GM18858 (cell line): ENCODE results near the gene CYP24A1.
"Not testable (repeated sequence)": the region's sequence is repeated elsewhere in the genome, so short reads cannot be mapped to it uniquely, and the experiment has no call there.

Source experiments
- ATAC-seq: cut with Tn5 transposase; IDR thresholded peaks from one replicate; pipeline ENCODE4 v1.9.1; 2021; ENCODE audit not compliant: unreplicated experiment

CYP24A1 gene

DNA sequence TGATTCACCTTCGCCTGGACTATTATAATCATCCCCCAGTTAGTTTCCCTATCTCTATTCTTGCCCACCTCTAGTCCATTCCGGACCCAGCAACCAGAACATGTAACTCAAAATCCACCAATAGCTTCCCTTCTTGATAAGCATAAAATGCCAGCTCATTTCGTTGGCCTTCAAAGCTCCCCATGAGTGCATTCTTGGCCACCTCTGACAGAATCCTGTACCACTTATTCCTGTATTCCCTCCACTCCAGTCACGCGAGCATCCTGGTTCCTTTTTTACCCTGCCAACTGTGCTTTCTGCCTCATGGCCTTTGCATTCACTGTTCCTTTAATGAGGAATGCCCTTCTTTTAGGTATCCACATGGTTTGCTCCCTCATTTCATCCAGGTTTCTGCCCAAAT, 36.7 kb downstream of the CYP24A1 start:
- ATAC-seq, result no peak

DNA sequence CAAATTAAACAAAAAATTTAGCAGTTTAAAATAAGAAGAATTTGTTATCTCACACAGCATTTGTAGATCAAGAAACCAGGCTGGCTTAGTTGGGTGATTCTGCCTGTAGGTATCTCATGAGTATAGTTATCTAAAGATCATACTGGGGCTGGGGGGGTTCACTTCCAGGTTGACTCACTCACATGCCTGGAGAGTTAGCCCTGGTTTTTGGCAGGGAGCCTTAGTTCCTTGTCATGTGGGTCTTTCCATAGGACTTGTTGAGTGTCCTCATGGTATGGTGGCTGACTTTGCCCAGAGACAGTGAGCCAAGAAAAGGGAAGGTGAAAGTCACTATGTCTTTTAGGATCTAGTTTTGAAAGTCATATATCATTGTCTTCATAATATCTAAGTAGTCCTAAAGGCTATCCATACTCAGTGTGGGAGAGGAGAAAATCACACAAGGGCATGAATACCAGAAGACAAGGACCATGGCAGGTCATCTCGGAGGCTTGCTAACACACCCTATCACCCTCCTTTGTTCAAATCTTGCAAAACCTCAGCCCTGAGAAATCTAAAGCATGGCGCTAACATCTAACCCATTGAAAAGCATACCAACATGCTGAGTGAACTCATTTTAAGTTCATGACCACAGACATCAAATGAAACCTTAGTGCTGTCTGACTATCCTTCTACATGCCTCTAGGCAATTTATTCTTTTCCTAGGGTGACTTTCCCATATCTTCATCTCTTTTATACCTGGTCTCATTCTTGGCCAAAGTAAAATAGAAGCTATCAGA, 39.2 kb downstream of the CYP24A1 start:
- no peak for ATAC-seq

DNA sequence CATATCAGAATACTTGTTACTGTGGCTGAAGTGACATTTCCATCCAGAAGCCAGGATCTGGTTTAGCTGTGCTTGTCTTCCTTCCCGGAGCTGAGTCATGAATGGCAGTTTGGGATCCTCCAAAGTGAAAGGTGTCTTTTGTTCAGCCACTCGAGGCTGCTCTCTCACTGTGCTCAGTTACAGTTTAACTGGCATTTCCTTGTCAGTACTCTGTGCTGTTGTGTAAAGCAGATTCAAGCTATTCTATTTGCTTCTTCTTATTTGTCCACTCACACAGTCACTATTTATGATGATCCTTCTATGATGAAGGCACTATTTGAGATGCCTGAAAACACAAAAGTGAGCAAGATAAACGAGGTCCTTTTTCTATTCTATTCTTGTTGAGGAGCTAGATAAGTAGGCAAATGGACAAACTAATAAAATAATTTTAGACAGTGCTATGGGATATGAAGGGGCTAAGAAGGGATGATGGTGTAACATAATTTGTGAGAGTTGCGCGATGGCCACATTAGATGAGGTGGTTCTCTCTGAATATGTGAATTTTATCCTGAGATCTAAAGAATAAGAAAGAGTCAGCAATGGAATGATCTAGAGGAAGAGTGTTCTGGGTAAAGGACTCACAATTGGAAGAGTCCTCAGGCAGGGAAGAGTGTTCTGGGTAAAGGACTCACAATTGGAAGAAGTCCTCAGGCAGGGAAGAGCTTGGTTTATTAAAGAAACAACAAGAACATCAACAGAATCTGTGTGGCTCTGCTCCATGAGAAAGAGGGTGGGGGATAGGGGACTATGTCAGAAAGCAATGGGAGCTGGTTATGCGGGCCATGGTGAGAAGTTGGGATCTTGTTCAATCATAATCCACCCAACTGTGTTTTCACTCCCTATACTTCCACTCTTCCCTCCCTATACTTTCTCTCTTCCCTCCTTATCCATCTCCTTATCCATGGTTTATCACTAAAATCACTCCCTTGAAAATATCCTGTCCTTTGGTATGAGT, 40.1 kb downstream of the CYP24A1 start:
- no peak for ATAC-seq

DNA sequence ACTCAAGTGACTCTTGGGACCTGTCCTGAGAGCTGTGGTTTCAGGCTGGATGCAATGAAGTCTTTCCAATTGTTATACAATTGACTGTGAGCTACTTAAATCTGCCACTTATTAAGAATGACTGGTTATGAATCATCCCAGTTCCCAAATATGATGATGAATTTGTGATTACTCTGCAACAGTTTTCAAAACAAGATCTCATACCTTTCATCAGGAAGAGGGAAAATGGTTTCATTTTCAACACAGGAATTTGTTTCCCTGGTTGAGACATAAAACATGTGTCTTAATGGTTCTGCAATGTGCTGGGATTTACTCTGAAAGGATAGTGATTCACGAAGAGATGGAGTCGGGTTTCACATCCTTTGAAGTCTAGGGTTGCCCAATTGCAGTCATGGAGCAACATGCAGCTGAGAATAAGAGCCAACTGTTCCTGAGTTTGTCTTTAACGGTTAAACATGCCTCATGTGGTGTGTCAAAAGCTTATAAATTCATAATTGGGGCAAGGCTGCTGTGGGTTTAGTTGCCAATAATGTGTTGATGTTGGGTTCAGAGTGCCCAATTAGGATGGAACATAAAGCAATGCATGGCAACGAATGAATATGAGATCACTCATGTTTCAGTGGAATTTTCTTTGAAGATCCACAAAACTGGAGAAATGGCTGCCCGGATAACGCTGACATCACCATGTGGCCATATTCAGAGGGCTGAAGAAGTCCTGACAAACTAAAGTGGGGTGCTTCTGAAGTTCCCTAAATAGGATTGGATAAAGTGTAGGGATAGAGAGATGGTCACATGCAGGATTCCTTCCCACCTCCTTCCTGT, 41.0 kb downstream of the CYP24A1 start:
- ATAC-seq, result no peak

DNA sequence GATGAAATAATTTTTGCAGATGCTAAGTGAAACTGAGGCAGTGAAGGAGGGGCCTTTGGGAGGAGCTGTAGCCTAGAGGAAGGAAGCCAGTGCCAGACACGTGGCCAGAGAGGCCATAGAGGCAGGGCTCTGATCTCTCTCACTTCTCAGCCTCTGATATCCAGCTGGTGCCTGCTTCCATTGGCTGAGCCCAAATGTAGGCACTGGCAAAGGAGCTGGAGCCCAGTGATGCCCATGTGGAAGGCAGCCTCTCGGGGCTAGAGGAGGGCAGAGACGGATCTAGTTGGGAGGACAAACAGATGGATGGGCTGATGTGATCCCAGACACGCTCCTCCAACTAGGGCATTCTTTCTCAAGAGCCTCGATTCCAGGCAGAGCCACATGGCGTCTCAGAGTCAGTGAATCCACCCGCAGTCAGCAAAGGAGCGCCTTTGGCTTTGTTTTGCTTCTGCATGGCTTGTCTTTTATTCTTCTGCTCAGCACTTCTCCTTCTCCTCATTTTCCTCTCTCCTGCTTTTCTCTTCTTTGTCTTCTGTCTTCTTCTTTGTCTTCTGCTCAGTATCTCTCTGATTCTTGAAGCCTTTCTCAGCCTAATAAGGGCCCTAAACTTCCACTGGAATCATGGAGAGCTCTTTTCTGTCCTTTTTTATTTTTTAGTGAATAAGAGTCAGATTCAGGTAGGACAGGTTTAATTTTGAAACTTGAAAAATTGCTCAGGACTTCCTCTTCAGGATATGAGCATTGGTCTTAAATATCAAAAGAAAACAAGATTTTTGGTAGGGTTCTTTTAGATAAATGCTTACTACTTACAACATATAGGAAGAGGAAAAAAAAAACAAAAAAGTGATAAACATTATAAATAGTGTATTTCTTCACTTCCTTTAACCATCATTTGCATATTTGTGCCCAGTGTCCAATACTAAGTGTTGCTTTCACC, 41.8 kb downstream of the CYP24A1 start:
- no peak for ATAC-seq

DNA sequence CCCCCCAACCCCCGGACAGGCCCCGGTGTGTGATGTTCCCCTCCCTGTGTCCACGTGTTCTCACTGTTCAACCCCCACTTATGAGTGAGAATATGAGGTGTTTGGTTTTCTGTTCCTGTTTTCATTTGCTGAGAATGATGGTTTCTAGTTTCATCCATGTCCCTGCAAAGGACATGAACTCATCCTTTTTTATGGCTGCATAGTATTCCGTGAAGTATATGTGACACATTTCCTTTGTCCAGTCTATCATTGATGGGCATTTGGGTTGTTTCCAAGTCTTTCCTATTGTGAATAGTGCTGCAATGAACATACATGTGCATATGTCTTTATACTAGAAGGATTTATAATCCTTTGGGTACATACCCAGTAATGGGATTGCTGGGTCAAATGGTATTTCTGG, 42.7 kb downstream of the CYP24A1 start:
- not testable (repeated sequence) for ATAC-seq

DNA sequence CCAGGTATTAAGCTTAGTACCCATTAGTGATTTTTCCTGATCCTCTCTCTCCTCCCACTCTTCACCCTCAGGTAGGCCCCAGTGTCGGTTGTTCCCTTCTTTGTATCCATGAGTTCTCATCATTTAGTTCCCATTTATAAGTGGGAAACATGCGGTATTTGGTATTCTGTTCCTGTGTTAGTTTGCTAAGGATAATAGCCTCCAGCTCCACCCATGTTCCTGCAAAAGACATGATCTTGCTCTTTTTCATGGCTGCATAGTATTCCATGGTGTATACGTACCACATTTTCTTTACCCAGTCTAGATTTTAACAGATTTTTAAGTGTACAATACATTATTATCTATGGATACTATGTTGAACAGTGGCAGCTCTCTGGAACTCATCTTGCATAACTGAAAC, 44.4 kb downstream of the CYP24A1 start:
- ATAC-seq, result no peak

DNA sequence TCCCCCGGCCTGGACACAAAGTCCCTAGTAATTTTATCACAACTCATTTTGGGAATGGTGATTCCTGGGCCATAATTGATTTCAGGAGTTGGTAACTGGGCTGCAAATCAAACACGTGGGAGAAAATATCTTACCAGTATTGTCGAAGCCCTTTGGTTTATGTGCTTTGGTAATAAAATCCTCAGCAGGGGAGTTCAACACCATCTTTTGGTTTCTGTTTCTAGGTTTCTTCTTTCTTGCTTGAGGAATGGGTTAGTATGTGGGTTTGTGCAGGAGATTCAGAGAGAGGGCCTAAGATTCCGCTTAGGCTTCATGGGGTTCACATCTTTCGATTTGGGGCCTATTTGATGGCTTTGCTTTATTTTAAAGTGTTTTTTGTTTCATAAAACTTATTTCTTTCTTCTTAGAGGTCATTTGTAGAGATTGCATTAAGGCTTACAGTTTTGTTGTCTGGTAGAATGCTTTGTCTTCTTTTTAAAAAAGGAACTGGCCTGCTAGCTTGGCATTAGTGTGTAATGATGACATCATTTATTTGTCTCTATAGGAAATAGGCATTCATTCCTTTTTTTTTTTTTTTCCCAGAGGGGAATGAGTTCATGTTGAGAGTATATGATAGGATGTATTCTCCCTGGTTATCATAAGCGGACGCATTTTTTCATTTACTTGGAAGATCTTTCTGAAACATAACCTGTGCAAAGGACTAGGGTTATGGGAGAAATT, 45.8 kb downstream of the CYP24A1 start:
- no peak for ATAC-seq

DNA sequence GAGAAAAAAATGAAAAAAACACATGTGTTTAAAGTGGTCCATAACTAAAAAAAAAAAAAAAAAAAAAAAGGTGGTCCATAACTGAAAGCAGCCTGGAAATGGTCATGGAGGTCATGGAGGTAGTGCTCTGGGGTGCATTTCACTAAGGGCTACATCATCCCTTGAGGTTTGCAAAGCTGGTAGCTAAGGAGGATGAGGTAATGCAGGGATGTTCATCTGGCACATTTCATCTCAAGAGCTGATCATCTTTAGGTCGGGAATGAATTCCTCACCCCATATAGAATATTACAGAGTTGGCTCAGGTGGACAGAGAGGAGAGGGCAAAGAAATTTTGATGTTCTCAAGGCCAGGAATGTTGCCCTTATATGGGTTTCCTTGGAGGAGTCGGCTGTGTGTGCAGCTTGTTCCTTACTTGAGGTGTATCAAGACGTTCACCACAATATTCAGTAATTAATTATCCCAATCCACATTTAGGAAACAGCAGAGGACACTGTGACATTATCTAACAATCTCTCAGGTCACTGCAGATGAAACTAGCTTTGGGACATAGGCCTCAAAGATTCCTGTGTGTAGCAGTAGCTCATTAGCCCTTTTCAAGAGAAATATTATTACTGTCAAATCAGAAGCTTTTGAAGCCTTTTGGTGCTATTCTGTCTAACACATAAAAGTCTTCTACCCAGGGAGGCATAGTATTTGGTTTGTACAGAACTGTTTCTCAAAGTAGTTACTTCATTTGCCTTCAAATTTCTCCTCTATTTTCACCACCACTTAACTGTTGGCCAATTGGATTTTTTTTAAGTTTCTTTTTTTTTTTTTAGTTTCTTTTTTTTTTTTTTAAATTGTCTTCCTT, 46.8 kb downstream of the CYP24A1 start:
- no peak for ATAC-seq

DNA sequence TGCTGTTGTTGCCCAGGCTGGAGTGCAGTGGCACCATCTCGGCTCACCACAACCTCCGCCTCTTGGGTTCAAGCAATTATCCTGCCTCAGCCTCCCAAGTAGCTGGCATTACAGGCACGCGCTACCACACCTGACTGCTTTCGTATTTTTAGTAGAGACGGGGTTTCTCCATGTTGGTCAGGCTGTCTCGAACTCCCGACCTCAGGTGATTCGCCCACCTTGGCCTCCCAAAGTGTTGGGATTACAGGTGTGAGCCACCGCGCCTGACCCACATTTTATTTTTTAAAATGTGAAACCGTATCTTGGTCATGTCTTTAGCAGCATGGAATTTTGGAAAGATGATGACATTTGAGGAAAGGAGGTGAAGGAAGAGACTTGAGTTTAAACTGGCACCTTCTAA, 47.5 kb downstream of the CYP24A1 start:
- ATAC-seq, result not testable (repeated sequence)

DNA sequence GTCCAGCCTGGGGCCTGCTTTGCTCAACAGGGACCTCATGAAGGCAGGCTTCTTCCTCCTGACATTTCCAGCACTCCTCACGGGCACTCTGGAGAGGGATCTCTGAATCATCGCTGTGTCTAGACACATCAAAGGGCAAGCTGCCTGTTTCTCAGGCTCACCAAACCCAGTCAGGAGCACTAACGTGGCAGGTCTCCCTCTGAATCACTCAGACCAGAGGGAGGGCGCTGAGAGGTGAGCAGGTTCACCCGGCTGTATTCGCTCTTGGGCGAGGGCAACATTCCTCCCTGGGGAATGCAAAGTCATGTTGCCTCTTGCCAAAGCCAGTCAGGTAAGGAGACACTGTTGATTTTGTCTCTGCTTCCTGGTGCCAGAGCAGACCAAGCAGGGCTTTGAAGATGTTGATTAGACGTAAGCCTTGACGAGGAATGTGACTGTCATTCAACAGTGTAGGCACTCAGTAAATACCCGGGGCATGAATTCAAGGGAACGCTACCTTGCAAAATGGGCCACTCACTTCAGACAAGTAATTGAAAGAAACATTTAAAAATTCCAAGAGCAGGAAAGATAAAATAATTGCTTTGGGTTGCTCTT, 50.1 kb downstream of the CYP24A1 start:
- ATAC-seq, result no peak

DNA sequence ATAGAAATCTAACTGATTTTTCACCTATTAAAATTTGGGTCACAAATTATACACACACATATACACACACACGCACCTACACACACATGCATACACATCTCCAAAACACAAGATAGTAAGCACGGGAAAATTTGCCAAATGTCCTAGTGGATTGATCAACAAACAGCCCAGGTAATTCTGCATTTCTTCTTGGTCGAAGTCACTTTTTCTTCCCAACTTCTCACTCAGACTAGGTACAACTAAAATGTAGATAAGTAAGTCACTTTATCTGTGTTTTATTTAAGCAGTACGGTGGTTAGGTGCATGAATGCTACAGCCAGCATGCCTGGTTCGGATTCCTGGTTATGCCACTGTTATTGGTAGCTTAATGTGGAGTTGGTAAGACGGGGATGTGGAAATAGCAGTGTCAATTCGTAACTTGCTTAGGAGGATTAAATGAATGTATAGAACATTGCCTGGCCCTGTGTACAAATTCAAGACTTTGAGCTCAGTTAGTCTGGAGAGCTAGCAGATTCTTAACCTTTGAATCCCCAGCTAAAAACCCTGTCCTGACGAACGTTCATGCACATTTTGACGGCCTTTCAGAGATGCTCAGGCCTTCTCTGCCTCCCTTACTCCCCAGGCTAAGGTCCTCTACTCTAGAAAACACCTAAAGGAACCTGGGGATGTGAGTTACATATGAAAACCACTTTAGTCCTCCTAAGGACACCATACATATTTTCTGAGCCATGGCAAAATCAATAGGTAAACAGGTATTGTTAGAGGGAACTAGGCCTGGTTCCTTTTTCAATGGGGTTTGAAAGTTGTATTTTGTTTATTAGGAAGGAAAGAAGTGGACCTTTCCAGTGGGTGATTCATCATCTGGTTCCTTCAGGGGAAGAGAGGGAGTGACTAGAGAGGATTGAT, 50.9 kb downstream of the CYP24A1 start:
- no peak for ATAC-seq

DNA sequence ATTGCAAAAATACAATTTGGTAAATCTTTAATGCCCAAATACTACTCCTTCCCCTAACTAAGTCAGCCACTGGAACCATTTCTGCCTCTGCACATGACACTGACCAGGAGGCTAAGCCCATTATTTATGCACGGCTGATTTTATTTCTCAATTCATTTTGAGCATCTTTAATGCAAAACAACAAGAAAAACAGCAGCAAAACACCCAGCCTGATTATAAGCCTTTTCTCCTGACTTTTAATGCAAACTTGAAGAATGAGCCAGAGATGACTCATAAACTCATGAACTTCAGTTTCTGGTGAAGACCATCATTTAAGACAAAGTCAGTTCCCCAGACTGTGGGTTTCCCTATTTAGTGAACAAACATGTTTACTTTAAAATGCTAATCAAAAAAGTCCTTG, 51.6 kb downstream of the CYP24A1 start:
- no peak for ATAC-seq

DNA sequence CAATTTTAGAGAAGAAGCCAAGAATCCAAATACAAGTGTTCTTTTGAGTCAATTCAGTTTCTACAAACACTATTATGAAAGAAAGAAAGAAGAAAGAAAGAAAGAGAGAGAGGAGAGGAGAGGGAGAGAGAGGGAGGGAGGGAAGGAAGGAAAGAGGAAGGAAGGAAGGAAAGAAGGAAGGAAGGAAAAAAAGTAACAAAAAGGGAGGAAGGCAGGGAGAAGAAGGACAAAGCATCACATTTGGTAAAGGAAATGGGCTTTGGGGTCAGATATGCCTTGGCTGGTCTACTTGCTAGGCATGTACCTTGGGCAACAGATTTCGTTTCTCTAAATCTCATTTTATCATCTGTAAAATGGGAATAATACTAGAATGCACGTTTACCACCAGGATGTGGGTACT, 54.0 kb downstream of the CYP24A1 start:
- ATAC-seq, result no peak

DNA sequence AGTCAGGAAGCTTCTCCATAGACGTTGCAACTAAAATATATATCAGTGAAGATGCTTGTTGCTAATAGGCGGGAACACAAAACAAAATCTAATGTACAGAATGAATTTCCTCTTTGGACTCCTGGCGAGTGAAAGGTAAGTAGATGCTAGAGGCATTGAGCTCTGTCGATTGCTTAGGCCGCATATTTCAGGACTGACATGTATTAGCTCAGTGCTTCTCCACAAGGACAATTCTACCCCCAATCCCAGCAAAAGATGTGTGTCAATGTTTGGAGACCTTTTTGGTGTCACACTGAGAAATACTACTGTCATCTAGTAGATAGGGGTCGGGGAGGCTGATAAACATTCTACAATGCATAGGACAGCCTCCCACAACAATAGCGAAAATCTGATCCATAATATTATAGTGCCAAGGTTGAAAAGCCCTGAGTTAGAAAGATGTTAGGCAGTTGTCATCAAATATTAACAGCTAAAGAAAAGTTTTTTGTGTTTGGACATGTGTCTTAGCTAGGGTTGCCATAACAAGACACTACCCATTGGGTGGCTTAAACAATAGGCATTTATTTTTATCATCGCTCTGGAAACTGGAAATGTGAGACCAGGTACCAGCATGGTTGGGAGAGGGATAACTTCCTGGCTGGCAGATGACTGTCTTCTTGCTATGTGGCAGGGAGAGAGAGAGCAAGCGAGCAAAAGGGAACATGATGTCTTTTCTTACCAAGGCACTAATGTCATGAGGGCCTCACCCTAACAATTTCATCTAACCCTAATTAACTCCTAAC, 55.4 kb downstream of the CYP24A1 start:
- ATAC-seq, result no peak

DNA sequence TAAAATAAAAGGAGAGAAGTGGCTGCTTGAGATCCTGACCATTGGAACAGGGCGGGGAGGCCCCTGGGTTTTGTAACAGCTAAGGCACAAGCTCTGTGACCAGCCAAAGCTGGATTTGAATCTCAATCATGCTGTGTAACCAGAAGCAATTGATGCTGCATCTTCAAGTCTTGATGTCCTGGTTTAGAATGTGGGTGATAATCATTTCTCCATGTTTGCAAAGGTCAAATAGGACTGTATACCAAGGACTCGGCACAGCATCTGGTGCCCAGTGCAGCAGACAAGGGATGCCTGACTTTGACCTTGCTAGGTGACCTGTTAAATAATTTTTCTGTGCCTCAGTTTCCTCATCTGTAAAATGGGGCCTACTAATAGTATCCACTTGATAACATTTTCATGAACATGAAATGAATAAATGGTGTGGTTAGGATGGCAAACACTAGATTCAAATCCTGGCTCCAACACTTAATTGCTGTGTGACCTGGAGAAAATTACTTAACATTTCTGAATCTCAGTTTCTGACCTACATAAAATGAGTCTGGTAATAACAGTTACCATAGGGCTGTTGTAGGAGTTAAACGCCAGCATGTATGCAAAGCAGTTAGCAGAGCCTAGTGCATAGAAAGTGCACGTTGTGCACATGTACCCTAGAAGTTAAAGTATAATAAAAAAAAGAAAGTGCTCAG, 57.1 kb downstream of the CYP24A1 start:
- ATAC-seq, result no peak
